Natural killer cell (primary cell): ENCODE measurements around the gene HIVEP3. TPM values are rescaled to one million over a fixed set of nuclear protein-coding genes. Genes with fewer than 3 reads are reported as not detected.

ENCODE experiments used
- ATAC-seq, 3 donors: fragments of 150-1000 bp in 2 of 3; fragments of 200-7000 bp in 1 of 3; cut with Tn5 transposase; 1 replicate in 1 of 3; 2 replicates in 2 of 3; pipeline ENCODE4 v1.10.0; 2021; ENCODE audit warnings: mild to moderate bottlenecking in 2 of 3, moderate library complexity in 2 of 3
- DNase-seq, 2 donors: peaks; one replicate each; pipeline versions ENCODE4 v3.0.0 to v3.0.0-alpha.2; 2013 to 2021; ENCODE audit warnings: mixed read lengths in 1 of 2
- H3K27ac ChIP-seq: one replicate; pipeline ENCODE4 v1.5.1; 2013; ENCODE audit warnings: mild to moderate bottlenecking, low read length
- H3K27me3 ChIP-seq: one replicate; pipeline ENCODE4 v1.6.1; 2013; ENCODE audit warnings: low read length; ENCODE audit not compliant: control insufficient read depth, insufficient read depth
- H3K36me3 ChIP-seq: one replicate; pipeline ENCODE4 v1.6.1; 2013; ENCODE audit warnings: low read length; ENCODE audit not compliant: control insufficient read depth, insufficient read depth
- H3K4me1 ChIP-seq: one replicate; pipeline ENCODE4 v1.6.1; 2013; ENCODE audit warnings: low read length; ENCODE audit not compliant: control insufficient read depth, insufficient read depth
- H3K4me3 ChIP-seq: one replicate; pipeline ENCODE4 v1.5.1; 2013; ENCODE audit warnings: low read length
- H3K9me3 ChIP-seq: one replicate; pipeline ENCODE4 v1.6.1; 2013; ENCODE audit warnings: low read length; ENCODE audit not compliant: control insufficient read depth, insufficient read depth
- H3K27ac Mint-ChIP-seq, 2 donors: one replicate each; pipeline ENCODE4 v1.8.0; 2022; ENCODE audit warnings: mild to moderate bottlenecking in 2 of 2, mixed read lengths in 2 of 2, moderate library complexity in 1 of 2
- H3K27me3 Mint-ChIP-seq, 2 donors: one replicate each; pipeline ENCODE4 v1.8.0; 2022; ENCODE audit warnings: low read depth in 2 of 2, mixed read lengths in 2 of 2
- H3K36me3 Mint-ChIP-seq: one replicate; pipeline ENCODE4 v1.8.0; 2022; ENCODE audit warnings: mixed read lengths
- H3K4me1 Mint-ChIP-seq, 2 donors: one replicate each; pipeline ENCODE4 v1.8.0; 2022; ENCODE audit warnings: mixed read lengths in 2 of 2
- H3K4me3 Mint-ChIP-seq: one replicate; pipeline ENCODE4 v1.8.0; 2022; ENCODE audit warnings: mild to moderate bottlenecking, moderate library complexity, mixed read lengths
- H3K9me3 Mint-ChIP-seq, 2 donors: one replicate each; pipeline ENCODE4 v1.8.0; 2022; ENCODE audit warnings: mixed read lengths in 2 of 2
- WGBS: methylation state at CpG from one replicate; pipeline ENCODE4 v1.1.7; 2013; ENCODE audit warnings: missing lambda C conversion rate; ENCODE audit not compliant: insufficient coverage; 5-methylcytosine and 5-hydroxymethylcytosine counted together
- intact Hi-C: fragments of 100-400 bp; cut with micrococcal nuclease; formaldehyde crosslinking; loops from one replicate; pipeline ENCODE4 v1.14.2; 2022
- total RNA-seq, 4 donors: library from RNA; stranded (reverse); fragments of 120-200 nt in 1 of 4; gene quantifications; one replicate each; pipeline versions ENCODE4 v1.2.3 to v1.2.4, GENCODE V29; 2013 to 2022
- TF ChIP-seq, protein P1 (sequence below): fragments of 200-600 bp; IDR thresholded peaks from one replicate; pipeline ENCODE4 v1.8.0; 2022; ENCODE audit warnings: antibody characterized with exemption

HIVEP3 gene
- total RNA-seq, 3 donors from 2014 or later (not counting 1 experiment from before 2014, with no cell fraction given) = 26.2 to 35.2 (median 29.8) TPM

DNA sequence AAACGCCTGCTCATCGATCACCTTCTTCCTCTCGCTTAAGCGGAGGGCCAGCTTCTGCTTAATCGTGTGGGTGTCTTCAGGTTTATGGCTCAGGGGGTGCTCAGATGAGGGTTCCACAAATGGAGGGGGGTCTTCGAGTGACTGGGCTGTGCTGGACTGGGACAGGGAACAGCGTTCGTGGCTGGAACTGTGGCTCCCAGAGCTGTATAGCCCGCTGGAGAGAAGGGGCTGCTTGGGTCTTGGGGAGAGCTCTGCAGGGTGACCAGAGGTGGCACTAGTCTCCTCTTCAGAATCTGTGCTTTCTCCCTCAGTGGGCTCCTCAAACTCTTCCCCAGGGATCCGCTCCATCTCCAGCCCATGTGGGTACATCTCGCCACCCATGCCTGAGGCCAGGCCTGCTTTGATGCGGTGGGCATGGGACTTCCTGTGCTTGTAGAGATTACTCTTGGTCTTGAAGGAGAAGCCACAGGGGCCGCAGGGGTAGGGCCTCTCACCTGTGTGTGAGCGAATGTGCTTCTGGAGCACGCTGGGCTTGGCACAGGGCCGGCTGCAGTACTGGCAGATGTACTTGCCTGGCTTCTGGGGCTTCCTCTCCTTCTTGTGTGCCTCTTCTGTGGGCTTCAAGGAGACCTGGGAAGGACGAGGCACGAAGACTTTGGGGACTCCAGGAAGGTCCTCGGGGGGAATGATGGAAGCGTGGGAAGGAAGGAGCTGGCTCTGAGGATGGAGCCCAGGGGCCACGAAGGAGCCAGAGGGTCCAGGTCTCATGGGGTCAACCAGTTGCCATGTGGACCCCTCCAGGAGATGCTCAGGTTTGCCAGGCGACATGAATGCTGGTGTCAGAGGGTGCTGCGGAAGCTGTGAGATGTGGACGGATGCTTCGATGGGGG is 334.8 kb downstream of the HIVEP3 start:
- TF ChIP-seq, protein P1, sequence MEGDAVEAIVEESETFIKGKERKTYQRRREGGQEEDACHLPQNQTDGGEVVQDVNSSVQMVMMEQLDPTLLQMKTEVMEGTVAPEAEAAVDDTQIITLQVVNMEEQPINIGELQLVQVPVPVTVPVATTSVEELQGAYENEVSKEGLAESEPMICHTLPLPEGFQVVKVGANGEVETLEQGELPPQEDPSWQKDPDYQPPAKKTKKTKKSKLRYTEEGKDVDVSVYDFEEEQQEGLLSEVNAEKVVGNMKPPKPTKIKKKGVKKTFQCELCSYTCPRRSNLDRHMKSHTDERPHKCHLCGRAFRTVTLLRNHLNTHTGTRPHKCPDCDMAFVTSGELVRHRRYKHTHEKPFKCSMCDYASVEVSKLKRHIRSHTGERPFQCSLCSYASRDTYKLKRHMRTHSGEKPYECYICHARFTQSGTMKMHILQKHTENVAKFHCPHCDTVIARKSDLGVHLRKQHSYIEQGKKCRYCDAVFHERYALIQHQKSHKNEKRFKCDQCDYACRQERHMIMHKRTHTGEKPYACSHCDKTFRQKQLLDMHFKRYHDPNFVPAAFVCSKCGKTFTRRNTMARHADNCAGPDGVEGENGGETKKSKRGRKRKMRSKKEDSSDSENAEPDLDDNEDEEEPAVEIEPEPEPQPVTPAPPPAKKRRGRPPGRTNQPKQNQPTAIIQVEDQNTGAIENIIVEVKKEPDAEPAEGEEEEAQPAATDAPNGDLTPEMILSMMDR = no peak
- Histone ChIP-seq H3K36me3 (peaks cover 6% of the 10 kb centered on the region), H3K9me3 (no peaks in the 10 kb centered on the region), H3K27me3 (no peaks in the 10 kb centered on the region), H3K27ac (no peak overlapping the region), H3K4me1 (peaks cover 7% of the 10 kb centered on the region), H3K4me3 (no peak overlapping the region)
- H3K27me3 Mint-ChIP-seq = no peaks in the 10 kb centered on the region
- H3K9me3 Mint-ChIP-seq = no peaks in the 10 kb centered on the region
- H3K4me3 Mint-ChIP-seq = no peak overlapping the region
- H3K36me3 Mint-ChIP-seq = no peaks in the 10 kb centered on the region
- no peak overlapping the region for H3K27ac Mint-ChIP-seq
- peaks cover 12 to 18% of the 10 kb centered on the region in 2 donors for H3K4me1 Mint-ChIP-seq
- DNase-seq (no peak), ATAC-seq (no peak)
- intact Hi-C loops = no loop called here
- 90% methylated on average over 25 of the region's 25 CpGs for WGBS

DNA sequence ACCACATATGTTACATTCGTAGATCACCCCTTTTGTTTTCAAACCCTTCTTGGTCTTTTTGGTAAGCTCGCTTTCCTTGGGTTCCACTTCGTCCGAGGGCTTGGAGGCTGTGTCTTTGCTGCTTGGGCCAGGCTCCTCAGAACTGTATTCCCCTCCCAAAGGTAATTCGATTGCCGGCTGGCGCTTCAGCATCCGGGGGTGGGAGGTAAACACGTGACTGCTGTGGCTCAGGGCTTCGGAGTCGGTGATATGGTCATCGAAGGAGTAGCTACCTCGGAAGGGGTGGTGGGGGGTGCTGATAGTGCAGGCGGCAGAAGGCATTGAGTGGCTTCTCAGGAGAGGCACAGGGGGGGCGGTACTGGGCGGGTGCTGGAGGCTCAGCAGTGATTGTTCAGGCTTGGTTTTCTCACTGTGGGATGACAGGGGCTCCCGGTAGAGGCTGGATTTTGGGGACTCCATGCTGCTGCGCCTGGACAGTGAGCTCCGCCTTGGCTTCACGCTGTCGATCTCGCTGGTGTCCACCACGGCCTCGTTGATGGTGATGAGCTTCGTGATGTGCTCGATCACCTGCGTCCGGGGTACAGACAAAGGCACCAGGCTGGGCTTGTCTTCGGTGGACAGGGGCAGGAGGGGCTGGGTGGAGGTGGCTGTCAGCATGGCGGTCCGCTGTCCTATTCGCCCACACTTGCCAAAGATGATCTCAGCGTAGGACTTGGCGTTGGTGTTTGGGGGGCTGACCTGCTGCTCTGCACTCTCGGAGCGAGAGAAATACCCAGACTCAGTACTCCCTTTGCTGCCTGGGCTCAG is 335.7 kb downstream of the HIVEP3 start:
- Mint-ChIP-seq H3K9me3 (no peaks in the 10 kb centered on the region), H3K27ac (no peak overlapping the region), H3K4me1 (peaks cover 16 to 20% of the 10 kb centered on the region in 2 donors), H3K27me3 (no peaks in the 10 kb centered on the region), H3K4me3 (no peak overlapping the region), H3K36me3 (no peaks in the 10 kb centered on the region)
- WGBS = 95% methylated on average over 36 of the region's 36 CpGs
- Histone ChIP-seq H3K9me3 (no peaks in the 10 kb centered on the region), H3K27me3 (no peaks in the 10 kb centered on the region), H3K27ac (no peak overlapping the region), H3K4me1 (peaks cover 7% of the 10 kb centered on the region), H3K4me3 (no peak overlapping the region), H3K36me3 (peaks cover 6% of the 10 kb centered on the region)
- TF ChIP-seq, protein P1 = no peak
- DNase-seq (no peak), ATAC-seq (no peak)
- intact Hi-C loops = no loop called here

DNA sequence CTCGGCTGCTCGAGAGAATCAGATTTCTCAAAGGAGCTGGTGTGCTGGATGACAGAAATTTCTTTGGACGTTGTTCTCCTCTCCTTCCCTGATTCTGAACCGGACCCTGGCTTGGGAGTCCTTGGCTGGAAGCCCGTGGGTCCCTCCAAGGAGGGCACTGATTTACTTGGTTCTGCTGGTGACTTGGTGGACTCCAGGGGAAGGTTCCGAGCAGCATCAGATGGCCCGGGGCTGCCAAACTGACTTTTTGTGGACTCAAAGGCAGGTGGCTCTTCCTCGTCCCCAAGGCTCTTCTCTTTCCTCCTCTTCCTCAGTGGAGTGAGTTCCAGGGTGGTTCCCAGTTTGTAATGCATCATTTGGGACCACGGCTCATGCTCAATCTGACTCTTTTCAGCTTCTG is 336.4 kb downstream of the HIVEP3 start:
- Mint-ChIP-seq H3K9me3 (no peaks in the 10 kb centered on the region), H3K27ac (no peak overlapping the region), H3K27me3 (no peaks in the 10 kb centered on the region), H3K4me1 (peaks cover 17 to 20% of the 10 kb centered on the region in 2 donors), H3K4me3 (no peak overlapping the region), H3K36me3 (no peaks in the 10 kb centered on the region)
- WGBS = 97% methylated on average over 9 of the region's 9 CpGs
- DNase-seq (no peak), ATAC-seq (no peak)
- Histone ChIP-seq H3K4me1 (peaks cover 7% of the 10 kb centered on the region), H3K27ac (no peak overlapping the region), H3K36me3 (peaks cover 6% of the 10 kb centered on the region), H3K27me3 (no peaks in the 10 kb centered on the region), H3K9me3 (no peaks in the 10 kb centered on the region), H3K4me3 (no peak overlapping the region)
- TF ChIP-seq, protein P1 = no peak
- intact Hi-C loops = no loop called here
